DMS 273 treated with DMSO at 0.1 percent for 48 hours (cell line): Measurements from ENCODE around the gene DYTN.

Source experiments
- DNase-seq: peaks from one replicate; lab custom pipeline; 2025; lab: John Stamatoyannopoulos, UW

Gene DYTN

GRCh38 chr2:206614811-206615210 lies 103.4 kb downstream of the DYTN start:
- no peak for DNase-seq

GRCh38 chr2:206611736-206612135 lies 106.5 kb downstream of the DYTN start:
- DNase-seq: no peak

GRCh38 chr2:206611191-206611590 lies 107.0 kb downstream of the DYTN start:
- no peak for DNase-seq

- DNase-seq: no peak
Observed at GRCh38 chr2:206610451-206610850, 107.7 kb downstream of the DYTN start.

GRCh38 chr2:206603243-206603642 lies 115.0 kb downstream of the DYTN start:
- DNase-seq: no peak
